ENCODE results near the gene GPATCH2L.

GPATCH2L gene

GRCh38 chr14:76245097-76245496 lies 93.4 kb downstream of the GPATCH2L start:
- no peak for DNase-seq (ENCODE audit: low spot score)
- TF ChIP-seq, protein P1, sequence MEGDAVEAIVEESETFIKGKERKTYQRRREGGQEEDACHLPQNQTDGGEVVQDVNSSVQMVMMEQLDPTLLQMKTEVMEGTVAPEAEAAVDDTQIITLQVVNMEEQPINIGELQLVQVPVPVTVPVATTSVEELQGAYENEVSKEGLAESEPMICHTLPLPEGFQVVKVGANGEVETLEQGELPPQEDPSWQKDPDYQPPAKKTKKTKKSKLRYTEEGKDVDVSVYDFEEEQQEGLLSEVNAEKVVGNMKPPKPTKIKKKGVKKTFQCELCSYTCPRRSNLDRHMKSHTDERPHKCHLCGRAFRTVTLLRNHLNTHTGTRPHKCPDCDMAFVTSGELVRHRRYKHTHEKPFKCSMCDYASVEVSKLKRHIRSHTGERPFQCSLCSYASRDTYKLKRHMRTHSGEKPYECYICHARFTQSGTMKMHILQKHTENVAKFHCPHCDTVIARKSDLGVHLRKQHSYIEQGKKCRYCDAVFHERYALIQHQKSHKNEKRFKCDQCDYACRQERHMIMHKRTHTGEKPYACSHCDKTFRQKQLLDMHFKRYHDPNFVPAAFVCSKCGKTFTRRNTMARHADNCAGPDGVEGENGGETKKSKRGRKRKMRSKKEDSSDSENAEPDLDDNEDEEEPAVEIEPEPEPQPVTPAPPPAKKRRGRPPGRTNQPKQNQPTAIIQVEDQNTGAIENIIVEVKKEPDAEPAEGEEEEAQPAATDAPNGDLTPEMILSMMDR (IDR thresholded peaks at IDR 0.05; ENCODE audit: borderline replicate concordance, control extremely low read depth, extremely low read depth, insufficient read depth, missing control alignments): no peak
- in situ Hi-C loops (cut with MboI; ENCODE audit: low sequenced_read_pairs, unreplicated experiment): no loop called here

DNA sequence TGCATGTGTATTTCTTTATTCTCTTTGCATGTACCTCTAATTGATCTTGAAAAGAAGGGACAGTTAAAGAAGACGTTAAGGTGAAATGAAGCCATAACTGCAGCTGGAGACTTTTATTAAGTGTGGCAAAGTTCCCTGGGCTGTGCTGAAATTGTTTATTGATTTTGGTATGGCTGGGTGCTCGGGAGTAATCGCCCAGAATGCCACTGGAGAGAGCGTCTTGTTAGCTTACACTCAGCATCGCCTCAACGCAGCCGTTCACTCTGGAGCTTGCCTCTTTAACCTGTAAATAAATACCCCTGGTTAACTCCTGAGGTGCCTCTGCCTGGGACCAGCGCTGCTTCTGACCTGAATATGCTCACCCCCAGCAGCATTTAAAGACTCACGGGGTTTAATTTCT lies 98.6 kb downstream of the GPATCH2L start:
- in situ Hi-C loops (cut with MboI; ENCODE audit: low sequenced_read_pairs, unreplicated experiment): no loop called here
- no peak for DNase-seq (ENCODE audit: low spot score)
- TF ChIP-seq, protein P1 (IDR thresholded peaks at IDR 0.05; ENCODE audit: borderline replicate concordance, control extremely low read depth, extremely low read depth, insufficient read depth, missing control alignments): no peak

GRCh38 chr14:76252471-76252870 lies 100.7 kb downstream of the GPATCH2L start:
- no peak for DNase-seq (ENCODE audit: low spot score)
- in situ Hi-C loops (cut with MboI; ENCODE audit: low sequenced_read_pairs, unreplicated experiment): no loop called here
- TF ChIP-seq, protein P1 (IDR thresholded peaks at IDR 0.05; ENCODE audit: borderline replicate concordance, control extremely low read depth, extremely low read depth, insufficient read depth, missing control alignments): no peak

GRCh38 chr14:76253111-76253510 lies 101.4 kb downstream of the GPATCH2L start:
- DNase-seq (ENCODE audit: low spot score): no peak
- in situ Hi-C loops (cut with MboI; ENCODE audit: low sequenced_read_pairs, unreplicated experiment): no loop called here
- TF ChIP-seq, protein P1 (IDR thresholded peaks at IDR 0.05; ENCODE audit: borderline replicate concordance, control extremely low read depth, extremely low read depth, insufficient read depth, missing control alignments): no peak

DNA sequence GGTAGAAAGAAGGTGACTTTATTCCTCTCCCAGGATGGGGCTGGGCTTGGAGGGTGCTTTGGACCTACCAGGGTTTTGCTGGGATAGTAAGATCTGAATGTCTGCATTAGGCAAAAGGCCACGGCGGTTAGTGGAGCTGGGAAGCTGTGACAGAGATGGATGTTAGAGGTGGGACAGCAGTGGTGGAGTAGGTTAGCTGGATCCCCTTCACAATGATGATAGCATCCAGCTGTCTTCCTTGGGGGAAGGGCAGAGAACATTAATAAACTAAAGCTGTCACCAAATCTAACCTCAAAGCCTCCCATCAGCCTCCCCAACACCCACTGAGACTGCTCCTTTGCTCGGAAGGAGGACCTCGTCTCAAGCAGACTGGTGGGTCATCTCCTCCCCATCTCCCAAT lies 104.8 kb downstream of the GPATCH2L start:
- TF ChIP-seq, protein P1 (IDR thresholded peaks at IDR 0.05; ENCODE audit: borderline replicate concordance, control extremely low read depth, extremely low read depth, insufficient read depth, missing control alignments): no peak
- in situ Hi-C loops (cut with MboI; ENCODE audit: low sequenced_read_pairs, unreplicated experiment): no loop called here
- no peak for DNase-seq (ENCODE audit: low spot score)

DNA sequence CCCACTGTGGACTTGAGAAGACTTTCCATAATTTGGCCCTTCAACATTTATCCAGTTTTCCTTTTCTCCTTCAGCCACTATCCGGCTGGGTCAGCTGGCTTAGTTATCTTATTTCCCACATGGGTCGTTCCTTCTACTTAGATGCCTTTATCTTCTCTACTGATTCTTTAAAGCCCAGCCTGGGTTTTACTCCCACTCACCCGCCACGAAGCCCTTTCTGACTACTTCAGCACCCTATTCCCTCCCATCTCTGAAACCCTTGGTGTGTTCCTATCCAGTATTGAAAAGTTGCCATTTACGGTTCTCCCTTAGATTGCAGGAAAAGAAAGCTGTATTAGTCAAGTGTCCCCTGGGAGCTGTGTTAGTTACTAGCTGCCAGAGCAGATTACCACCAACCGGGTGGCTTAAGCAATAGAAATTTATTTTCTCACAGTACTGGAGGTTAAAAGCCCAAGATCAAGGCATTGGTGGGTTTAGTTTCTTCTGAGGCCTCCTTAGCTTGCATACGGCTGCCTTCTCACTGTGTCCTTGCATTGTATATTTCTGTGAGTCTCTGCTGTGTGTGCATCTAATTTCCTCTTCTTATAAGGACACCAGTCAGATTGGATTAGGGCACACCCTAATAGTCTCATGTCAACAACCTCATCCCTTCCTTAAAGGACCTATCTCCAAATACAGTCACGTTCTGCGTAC lies 105.5 kb downstream of the GPATCH2L start:
- TF ChIP-seq, protein P1 (IDR thresholded peaks at IDR 0.05; ENCODE audit: borderline replicate concordance, control extremely low read depth, extremely low read depth, insufficient read depth, missing control alignments): no peak
- in situ Hi-C loops (cut with MboI; ENCODE audit: low sequenced_read_pairs, unreplicated experiment): no loop called here
- DNase-seq (ENCODE audit: low spot score): no peak
